Superior temporal gyrus (tissue), 1 donor: ENCODE data around the gene CYP4B1.

Source experiments
- DNase-seq: peaks from one replicate; pipeline ENCODE4 v3.0.0-alpha.2; 2016; ENCODE audit errors: extremely low spot score

CYP4B1 gene

DNA sequence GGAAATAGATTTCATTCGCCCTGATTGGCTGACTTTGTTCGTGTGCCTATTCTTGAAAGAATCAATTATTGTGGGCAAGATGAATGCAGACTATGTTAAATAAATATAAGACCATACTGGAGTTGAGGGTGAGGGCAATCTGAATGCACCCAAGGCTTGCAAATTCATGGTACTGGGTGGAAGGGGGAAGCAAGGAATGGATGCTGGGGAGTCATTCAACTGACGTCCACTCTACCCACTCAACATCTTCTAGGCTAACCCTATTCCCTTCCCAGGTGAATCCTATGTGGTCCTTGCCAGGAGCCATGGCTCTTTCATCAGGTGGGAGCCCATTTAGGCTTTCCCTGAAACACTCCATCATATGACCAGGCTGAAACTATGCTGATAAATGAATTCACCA is 5.7 kb upstream of the CYP4B1 start:
- DNase-seq, result no peak

DNA sequence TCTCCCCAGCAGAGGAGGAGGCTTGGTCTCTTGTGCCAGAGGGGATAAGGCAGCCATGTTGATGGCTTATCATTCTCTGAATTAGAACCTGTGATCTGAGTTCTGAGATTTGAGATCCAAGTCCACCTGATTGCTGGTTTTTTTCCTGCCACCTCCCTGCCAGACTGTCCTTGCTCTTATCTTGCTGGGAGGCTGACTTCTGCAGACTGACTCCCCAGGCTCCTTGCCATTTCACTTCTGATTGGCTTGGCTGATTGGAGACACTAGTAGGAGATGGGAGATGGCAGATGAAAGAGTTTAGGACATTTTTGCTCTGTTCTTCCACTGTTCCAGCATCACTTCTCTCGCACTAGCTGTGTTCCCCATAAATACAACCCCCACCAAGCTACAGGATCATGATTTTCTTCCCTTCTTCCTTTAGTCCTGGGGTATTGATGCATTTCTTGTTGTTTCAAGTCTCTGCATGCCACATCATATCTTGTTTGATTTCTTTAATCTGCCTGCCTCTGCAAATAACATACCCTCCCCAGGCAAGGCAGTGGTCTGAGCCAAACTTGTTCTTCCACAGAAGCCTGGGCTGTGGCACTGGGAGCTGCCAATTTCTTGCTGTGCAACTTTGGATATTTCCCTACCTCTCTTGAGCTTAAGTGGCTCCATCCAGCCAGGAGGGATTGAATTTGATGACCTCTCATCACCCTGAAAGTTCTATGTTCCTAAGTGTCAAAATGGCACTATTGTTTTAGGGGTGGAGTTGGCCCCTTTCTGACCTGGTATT is 963 bp upstream of the CYP4B1 start:
- no peak for DNase-seq

DNA sequence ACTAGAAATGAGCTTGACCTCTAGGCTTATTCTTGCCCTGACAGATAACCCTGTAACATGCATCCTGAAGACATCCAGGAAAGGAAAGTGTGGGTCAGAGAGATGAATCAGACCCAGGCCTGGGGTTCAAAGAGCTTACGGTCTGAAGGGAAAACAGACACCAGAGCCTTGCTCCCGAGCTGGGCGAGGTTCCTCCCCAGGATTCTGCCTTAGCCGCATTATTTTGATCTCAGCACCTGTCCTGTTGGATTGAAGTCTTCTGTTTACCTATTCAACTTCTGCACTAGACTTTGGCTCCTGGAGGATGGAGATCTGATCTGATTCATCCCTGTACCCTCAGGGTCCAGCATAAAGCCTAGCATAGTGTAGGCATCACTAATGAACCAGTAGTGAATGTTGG is 1.9 kb downstream of the CYP4B1 start:
- no peak for DNase-seq

DNA sequence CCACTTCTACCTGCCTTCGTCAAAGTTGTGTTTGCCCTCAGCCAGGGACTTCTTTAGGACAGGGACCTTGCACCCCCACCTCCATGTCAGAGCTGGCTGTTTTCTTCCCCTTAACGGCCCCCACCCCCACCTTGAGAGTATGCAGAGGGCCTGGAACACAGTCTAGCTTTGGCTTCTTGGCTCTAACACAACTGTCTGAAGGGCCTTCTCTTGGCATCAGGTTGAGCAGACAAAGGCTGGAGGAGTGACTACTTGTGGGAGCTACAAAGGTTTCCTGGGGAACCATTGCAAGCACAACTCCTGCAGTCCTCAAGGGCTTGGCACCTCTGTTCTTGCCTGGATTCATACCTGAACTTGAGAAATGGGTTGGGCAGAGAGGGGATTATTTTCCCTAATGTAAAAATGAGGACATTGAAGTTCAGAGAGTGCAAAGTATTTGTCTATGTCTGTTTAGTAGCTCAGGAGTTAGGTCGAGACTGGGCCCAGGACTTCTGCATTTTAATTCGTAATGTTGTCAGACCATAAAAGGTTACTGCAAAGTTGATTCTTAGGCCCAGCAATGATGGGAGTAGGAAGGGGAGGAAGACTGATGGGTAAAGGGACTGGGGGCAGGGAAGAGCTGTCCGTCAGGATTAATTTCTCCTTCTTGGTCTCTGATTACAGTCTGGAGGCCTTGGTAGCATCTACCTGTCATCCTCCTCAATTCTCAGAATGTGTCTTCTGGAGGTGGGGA is 2.6 kb downstream of the CYP4B1 start:
- no peak for DNase-seq

DNA sequence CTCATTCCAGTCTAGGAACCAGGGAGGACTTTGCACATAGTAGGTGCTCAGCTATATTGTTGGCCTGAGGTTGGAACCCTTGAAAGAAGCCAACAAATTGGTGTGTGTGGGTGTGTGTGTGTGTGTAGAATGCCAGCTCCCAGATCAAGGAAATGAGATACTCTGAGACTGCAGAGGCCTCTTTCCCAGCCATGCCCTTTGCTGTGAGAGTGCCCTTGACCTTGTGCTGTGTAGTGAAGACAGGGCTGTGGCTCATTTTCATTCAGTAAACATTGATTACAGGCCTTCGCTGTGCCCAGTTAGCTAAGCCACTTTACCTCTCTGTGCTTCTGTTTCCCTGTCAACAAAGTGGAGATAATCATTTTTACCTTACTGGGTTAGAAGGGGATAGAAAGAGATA is 3.2 kb downstream of the CYP4B1 start:
- DNase-seq, result no peak

DNA sequence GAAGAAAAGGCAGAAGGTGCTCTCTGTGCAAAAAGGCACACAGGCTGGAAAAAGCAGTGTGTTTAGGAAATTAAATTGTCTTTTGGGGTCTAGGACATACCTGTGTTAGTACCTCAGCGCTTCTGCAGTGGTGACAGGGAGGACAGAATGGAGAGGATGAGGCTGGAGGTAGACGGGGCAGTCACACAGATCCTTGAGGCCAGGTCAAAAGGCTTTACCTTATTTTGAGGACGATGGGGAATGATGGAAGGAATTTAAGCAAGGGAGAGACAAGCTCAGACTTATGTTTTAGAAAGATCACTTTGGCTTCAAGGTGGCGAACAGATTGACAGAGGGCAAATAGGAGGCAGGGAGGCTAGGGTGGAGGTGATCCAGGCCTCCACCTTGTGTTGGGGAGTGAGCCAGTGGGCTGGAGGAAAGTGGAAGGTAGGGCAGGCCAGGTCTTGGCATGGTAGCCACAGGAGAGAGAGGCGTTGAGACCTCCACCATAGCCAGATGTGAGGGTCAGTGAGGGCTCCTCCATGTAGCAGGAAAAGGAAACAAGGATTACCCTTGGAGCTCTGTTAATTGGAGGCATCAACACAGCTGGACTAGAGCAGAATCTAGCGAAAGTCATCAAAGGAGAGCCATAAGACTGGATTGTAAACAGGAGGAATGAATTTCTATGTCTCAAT is 4.2 kb downstream of the CYP4B1 start:
- DNase-seq, result no peak

DNA sequence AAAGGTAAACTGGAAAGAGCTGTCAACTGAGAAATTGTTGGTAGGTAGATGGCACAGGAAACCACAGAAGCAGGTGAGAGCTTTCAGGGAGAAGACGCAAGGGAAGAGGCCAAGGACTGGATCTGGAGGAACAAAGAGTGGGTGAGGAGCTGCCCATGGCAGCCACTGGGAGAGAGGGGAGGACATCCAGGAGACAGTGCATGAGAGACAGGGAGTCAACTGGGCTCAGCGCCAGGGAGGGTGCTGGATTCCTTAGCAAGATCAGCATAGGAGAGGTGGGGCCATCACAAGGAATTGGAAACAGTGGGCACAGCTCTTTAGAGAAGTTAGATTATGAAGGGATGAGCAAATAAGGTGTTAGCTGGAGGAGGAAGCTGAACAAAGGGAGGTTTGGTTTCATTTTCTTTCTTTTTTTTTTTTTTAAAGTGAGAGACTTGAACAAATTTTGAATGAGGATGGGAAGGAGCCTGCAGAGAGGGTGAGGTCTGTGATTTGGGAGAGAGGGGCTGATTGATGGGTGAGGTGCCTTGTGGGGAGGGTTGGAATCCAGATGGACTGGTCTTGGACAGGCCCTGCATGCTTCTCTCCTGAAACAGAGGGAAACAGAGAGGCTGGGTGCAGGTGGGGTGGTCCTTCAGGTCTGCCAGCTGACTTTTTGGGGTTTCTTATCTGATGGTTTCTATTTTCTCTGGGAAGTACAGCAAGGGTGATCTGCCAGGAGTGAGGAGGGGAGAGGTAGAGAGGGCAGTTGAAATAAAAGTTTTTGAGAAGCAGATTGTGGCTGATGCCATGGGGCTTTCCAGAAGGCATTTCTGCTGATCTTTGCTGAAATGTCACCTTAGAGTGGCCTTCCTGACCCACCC is 5.4 kb downstream of the CYP4B1 start:
- no peak for DNase-seq

DNA sequence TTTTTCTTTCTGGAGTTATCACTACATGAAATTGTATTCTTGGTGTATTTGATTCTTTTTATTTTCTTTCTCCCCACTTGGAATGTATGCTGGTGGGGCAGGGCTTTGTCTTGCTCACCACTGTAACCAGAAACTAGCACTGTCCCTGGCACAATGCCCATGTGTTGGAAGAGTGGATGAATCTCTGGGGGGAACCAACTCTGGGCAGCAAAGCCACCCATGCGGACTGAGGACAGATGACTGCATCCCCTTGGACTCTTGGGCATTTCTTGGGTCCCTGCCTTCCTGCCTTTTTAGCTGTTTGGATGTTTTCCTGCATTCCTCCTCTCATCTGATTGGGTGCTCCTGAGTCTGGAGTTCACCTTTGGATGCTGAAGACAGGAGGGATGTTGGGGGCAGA is 6.1 kb downstream of the CYP4B1 start:
- no peak for DNase-seq

DNA sequence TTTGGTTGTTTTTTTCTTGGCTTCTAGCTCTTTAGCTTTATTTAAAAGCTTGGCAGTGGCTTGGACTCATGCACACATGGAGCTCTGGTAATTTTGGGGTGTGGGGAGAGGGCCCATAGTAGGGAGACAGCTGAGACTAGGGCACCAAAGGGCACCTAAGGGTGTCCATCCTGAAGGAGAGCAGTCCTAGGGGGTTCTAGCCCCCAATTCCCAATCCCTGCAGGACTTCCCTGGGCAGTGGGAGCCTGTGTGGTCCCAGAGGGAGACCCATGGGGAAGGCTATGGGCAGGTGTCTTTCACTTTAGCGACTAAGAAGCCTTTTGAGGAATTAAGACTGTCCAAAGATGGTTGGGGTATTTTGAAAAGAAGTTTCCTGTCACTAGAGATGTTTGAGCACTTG is 6.9 kb downstream of the CYP4B1 start:
- no peak for DNase-seq

DNA sequence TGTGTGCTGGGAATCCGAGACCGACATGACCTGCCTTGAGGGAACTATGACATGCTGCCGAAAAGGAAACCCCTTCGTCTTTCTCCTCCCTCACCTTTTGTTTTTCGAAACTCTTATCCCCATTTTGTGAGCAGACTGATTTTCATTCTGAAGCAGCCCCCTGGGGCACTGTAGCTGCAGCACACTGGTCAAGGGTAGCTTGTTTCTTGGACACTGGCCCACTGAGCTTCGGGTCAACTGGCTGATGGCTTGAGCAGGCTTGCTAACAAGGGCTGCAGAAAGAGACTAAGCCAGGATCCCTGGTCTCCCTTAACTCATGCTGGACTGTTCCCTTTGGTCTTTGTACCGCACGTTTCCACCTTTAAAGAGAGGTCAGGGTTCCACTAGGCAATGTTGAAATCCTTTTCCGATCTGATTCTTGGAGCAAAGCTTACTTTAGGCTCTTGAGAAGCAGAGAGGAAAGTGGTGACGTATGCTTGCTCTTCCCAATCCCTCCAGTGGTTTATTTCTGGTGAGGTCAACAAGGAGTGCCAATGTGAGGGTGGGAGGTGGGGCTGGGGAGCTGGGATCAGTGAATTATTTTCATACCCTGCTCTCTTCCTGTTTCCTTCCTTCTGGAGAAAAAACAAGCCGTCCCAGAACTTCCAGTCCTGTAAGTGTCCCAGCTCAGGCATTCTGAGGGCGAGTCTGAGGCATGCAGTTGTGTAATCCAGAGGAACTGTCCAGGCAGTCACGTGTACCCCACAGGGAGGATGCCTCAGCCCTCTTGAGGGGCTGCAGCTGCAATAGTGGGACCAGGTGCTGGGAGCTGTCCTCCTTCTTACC is 7.6 kb downstream of the CYP4B1 start:
- no peak for DNase-seq

DNA sequence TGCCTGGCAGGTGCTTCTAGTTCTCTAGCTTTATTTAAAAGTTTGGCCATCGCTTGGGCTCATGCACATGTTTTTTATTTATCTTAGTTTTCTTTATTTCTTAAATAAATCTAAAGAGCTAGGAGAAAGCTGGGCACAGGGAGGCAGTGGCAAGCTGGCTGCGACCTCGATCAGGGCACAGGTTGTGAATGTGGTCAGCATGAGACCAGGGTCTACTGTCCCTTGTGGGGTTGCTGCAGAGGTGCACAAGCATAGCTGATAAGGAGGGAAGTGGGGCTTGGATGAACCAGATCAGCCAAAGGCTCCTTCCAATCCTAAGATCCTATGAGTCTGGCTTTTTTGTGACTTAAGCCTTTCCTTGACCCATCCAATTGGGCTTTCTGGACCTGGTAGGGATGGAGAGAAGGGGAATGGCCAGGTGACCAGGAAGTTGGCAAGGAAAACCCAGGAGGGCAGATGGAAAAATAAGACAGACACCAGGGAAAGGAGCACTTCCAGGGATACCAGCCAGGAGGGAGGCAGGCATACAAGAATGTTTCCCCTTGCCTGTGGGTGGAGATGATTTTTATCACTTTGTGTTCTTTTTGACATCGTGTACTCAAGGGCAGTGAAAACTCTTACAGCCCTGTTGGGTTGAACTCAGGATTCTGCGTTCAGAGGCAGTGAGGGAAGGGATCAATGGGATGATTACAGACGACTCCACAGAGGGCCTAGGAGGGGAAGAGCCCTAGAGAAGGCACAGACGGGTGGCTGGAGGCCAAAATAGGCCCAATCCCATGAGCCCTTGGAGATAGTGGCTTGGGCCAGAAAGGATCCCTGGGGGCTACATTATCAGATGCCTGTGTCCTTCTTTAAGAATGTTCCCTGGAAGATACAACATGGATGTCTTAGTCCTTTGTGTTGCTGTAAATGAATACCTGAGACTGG is 8.5 kb downstream of the CYP4B1 start:
- no peak for DNase-seq

DNA sequence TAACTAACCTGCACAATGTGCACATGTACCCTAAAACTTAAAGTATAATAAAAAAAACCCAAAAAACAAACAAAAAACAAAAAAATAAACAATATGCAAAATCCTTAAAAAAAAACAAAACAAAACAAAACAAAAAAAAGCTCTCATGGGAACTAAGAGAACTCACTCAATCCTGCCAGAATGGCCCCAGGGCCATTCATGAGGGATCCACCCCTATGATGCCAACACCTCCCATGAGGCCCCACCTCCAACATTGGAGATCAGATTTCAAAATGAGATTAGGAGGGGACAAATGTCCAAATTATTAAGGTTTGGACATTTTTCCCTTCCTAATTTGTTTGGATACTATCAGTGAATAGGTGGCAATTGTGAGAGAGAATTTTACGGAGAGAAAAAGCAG is 10.2 kb downstream of the CYP4B1 start:
- no peak for DNase-seq

DNA sequence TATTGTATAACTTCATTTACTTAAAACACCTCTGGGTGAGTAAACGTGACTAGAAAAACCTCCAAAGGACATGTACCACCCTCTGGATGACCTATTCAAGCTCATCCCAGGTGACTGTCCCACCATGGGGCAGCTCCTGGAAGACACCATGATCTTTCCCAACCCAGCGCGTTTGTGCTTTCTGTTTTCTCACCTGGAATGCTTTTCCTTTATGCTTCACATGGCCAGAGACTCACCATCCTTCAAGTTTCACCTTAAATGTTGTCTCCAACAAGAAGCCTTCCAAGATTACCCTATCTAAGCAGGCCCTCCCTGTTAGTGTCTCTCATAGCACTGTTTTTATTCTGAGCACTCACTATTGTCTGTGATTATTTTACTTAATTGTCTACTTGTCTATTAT is 11.1 kb downstream of the CYP4B1 start:
- DNase-seq, result no peak

DNA sequence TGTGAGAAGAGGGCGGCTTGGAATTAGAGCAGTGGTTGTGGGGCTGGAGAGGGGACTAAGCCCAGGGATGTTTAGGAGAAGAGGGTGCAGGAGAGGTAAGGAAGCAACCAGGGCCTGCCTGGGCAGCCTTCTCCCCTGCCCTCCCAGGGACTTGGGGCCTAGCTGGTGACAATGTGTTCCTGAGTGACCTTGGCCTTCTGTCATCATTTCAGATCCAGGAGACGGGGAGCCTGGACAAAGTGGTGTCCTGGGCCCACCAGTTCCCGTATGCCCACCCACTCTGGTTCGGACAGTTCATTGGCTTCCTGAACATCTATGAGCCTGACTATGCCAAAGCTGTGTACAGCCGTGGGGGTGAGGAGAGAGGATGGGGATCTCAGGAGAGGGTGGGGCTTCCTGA is 11.8 kb downstream of the CYP4B1 start:
- DNase-seq, result no peak

DNA sequence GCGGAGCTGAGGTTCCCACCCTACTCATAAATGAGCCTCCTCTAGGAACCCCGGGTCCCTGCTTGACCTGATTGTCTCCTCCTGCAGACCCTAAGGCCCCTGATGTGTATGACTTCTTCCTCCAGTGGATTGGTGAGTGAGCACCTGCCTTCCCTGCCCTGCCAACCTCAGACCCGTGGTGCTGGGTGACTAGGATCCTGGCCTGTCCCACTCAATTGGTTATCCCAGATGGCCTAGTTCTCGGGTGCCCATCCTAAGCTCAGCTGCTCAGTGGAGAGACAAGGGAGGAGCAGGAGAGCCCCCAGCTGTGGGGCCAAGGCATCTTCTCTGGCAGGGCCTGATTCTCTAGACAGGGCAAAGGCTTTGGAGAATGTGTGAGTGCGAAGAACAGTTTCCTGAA is 12.2 kb downstream of the CYP4B1 start:
- DNase-seq, result no peak

DNA sequence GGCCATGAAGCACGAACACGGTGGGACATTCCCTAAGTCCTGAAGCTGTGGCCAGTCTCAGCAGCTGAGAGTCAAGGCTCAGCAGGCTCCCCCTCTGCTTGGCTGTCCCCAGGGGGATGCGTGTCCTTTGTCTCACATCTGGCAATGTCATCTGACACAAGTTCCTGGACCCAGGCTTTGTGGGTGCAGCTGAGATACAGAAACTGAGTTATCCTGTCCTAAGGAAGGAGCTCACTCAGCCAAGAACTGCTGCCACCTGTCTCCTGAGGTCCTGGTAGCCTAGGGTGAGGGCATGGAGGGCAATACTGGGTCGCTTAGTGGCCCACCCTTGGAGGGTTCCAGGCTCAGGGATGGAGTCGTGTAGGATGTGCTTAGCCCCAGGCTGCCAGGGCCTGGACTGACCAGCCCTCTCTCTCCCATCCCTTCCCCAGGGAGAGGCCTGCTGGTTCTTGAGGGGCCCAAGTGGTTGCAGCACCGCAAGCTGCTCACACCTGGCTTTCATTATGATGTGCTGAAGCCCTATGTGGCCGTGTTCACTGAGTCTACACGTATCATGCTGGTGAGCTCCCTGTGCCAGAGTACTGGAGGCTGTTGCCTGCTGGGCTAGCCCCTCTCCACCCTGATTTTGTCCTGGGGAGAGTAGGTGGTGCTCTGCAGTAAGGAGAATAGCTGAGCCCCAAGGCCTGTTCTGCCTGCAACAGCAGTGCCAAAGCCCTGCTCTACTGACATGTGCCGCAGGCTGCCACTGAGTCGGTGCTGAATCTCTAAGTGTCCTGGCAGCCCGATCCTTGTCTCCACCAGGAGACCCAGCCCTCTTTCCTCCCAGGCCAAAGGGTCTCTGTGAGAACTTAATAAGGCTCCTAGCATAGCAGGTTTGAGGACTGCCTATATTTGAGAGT is 13.5 kb downstream of the CYP4B1 start:
- no peak for DNase-seq

DNA sequence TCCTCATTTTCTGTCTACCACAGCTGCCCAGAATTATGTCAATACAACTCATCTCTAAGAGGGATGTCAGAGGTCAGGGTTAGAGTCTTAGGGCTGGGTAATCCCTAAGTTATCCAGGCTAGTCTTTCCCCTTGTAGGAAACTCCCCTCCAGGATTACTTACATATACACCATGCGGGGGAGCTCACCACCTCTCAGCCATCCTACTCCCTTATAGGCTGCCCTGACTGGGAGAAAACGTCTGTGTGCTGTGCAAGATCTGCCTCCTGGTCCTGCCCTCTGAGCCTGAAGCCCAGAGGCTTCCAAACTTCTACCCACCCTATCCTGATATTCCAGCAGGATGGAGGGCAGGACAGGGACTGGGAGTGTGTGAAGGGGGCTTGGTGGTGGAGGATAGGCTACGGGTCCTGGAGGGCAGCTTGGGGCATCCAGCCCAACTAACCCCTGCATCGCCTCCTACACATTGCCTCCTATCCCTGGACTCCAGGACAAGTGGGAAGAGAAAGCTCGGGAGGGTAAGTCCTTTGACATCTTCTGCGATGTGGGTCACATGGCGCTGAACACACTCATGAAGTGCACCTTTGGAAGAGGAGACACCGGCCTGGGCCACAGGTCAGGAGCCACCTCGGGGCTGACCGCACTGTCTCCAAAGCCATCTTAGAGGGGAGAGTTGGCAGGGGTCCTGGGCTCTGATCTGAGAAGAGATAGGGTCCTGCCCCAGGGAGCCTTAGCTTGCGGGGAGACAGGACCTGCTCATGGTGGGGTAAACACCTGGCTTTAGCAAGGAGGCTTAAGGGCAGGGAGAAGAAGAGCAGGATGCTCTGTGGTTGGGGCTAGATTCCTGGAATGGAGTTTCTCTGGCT is 14.4 kb downstream of the CYP4B1 start:
- DNase-seq, result no peak

DNA sequence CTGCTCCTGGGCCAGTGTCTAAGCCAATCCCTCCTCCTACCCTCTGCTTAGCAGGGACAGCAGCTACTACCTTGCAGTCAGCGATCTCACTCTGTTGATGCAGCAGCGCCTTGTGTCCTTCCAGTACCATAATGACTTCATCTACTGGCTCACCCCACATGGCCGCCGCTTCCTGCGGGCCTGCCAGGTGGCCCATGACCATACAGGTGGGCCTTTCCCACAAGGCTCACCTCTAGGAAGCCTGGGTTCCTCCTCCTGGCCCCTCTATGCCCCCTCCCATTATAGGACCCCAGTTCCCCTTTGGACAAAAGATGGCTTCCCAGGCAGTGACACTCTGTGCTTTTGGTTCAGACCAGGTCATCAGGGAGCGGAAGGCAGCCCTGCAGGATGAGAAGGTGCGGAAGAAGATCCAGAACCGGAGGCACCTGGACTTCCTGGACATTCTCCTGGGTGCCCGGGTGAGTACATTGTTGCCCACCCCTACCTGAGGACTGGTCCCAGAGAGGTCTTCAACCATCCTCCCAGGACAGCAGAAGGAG is 15.1 kb downstream of the CYP4B1 start:
- DNase-seq, result no peak
